HG03108 (cell line): ENCODE measurements around the gene KRTAP10-1.
"Not testable (repeated sequence)": the region's sequence is repeated elsewhere in the genome, so short reads cannot be mapped to it uniquely, and the experiment has no call there.

ENCODE experiments used
- ATAC-seq: cut with Tn5 transposase; IDR thresholded peaks from one replicate; pipeline ENCODE4 v1.9.1; 2021; ENCODE audit warnings: moderate library complexity; ENCODE audit not compliant: unreplicated experiment

The KRTAP10-1 gene

DNA sequence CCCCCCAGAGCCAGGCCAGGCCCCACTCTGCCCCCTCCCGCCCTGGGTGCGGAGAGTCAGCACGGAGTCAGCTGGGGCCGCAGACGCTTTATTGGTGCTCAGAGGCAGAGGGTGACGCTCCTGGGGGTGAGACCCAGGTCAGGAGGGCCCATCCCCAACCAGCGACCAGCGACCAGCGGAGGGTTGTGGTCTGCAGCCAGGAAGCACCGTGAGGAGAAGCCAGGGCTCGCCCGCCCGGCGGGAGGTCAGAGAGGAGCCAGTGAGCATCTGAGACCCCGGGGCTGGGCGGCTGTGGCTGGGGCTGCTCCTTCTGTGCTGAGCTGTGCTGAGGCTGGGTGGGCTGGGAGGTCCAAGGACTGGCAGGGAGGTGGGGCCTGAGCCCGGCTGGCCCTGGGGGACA is 10.3 kb upstream of the KRTAP10-1 start:
- ATAC-seq = not testable (repeated sequence)

DNA sequence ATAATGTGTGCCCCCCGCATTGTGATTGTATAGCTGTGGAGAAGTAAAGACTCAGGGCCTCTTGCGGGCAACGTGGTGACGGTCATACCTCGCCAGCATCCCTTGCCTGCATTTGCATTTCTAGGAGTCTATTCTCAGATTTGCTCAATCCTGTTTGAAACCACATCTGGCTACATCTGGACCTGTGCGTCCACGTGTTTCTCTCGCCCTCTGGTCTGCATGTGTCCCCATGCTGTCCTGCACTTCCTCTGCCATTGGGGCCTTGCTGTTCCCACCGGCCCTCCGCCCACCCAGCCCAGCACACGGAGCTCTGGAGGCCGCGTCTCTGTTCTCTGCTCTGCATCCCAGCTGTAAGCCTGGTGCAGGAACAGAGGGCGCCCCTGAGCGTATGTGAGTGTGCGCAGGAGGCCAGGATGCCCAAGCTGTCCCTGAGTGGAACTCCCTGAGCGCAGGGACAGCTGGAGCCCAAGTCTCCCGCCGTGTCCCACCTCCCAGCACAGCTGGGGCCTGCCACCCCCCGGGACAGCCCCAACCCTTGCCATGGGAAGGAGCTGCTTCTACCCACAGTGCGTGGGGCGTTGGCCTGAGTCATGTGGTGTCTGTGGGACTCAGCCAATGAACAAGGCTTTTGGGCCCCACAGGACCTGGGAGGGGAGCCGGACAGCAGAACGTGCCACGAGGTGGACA is 9.7 kb upstream of the KRTAP10-1 start:
- ATAC-seq = no peak

GRCh38 chr21:44548922-44549321 is 8.9 kb upstream of the KRTAP10-1 start:
- no peak for ATAC-seq

GRCh38 chr21:44548381-44548780 is 8.4 kb upstream of the KRTAP10-1 start:
- ATAC-seq = no peak

- ATAC-seq = no peak
Measured at GRCh38 chr21:44547656-44548331, 7.8 kb upstream of the KRTAP10-1 start.

DNA sequence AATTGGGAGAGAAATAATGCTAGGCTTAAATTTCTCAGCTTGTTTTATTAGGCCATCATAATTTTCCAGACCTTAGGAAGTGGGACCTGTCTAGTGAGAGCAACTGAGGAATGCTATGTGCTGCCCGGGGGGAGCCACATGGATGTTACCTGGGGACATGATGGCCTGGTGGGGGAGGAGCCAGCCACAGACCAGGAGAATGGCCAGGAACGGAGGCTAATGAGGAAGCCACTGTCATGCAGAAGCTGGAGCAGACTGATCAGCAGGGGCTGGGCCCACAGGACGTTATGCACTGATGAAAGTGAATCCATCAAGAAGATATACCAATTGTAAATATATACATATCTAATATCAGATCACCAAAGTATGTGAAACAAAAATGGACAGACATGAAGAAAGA is 4.6 kb upstream of the KRTAP10-1 start:
- ATAC-seq = no peak

DNA sequence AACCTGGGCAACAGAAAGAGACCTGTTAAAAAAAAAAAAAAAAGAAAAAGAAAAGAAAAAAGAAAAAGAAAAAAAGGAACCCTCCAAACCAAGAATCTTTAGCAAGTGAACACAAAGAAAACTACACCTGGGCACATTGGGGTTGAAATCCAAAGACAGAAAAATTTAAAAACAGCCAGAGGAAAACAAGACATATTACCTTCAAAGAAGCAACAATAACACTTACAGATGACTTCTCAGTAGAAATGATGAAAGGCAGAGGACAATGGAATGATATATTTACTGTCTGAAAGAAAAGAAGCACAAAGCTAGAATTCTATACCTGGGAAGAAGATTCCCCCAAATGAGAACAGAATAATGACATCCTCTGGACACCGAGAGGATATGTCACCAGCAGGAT is 2.7 kb upstream of the KRTAP10-1 start:
- ATAC-seq = no peak

DNA sequence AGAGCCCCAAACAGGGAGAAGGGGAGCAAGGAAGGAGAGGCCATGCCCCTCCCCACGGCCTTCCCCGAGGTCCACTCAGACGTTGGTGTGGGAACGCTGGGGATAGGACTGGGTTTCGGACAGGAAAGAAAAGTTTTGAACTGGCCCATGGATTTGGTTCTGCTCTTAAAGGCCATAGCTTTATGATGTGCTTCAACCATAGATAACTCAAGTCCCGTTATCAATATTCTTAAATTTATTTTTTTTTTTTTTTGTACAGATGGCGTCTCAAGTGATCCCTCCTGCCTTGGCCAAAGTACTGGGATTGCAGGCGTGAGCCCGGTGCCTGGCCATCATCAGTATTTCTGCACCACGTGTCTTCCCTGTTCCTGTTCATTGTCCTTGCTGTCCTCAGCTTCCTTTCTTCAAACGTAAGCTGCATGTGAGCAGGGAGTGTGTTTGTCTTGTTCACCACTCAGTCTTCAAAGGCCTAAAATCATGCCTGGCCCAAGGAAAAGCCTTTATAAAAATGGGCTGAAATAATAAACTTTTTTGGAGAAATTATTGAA is 820 bp upstream of the KRTAP10-1 start:
- no peak for ATAC-seq

- no peak for ATAC-seq
Measured at GRCh38 chr21:44539046-44539445, 949 bp downstream of the KRTAP10-1 start.

- no peak for ATAC-seq
Measured at GRCh38 chr21:44537930-44538911, 1.8 kb downstream of the KRTAP10-1 start.

- ATAC-seq = no peak
Measured at GRCh38 chr21:44535963-44536362, 4.0 kb downstream of the KRTAP10-1 start.

DNA sequence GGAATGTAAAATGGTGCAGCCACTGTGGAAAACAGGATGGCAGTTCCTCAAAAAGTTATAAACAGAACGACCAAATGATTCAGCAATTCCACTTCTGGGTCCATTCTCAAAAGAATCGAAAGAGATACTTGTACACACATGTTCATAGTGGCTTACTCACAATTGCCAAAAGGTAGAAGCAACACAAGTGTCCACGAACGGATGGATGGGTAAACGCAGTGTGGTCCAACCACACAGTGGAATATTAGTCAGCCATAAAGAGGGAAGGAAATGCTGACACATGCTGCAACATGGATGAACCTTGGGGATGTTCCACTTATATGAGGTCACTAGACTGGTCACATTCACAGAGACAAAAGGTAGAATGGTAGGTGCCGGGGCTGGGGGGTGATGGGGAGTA is 5.3 kb downstream of the KRTAP10-1 start:
- no peak for ATAC-seq

GRCh38 chr21:44533891-44534627 is 5.9 kb downstream of the KRTAP10-1 start:
- no peak for ATAC-seq

DNA sequence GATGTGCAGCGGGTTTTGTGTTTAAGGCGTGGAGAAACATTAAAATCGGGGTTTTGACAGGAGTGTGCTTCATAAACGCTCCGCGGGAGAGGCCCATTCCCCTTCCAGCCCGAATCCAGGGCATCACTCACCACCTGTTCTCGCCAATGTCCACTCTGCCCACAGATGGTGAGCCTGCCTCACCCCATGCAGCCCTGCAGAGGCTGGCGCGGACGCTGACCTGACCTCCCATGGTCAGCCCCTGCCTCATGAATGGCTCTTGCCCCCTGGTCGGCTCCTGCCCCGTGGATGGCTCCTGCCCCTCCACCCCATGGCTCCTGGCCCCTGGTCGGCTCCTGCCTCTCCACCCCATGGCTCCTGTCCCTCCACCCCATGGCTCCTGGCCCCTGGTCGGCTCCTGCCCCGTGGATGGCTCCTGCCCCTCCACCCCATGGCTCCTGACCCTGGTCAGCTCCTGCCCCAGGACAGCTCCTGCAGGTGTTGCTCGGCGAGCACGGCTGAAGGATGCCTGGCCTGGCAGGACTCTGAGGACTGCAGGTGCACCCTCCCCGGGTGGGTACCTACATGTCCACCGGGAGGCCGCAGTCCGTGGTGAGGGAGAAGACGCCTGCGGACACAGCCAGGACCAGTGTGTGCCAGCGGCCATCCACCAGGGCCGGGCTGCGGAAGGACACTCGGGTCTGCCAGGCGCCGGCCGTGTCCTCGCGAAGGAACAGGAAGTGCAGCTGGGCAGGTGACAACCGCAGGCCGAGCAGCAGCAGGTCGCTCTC is 6.7 kb downstream of the KRTAP10-1 start:
- ATAC-seq = no peak

DNA sequence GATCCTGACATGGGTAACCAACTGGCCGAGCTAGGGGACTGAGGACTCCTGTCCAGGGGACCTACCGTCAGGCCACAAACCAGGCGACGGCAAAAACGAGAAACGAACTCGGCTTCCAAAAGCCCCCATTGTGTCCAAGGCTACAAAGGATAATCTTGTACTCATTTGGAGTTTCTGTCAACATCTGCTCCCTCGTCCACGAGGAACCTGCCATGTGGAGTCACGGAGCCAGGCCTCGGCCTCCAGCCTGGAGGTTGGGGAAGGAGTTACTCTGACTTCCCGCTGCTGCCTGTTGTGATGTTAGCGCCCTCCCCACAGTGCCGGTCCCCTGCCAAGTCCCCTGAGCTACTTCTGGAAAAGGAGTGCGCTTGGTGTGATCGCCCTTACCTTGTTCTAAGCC is 7.3 kb downstream of the KRTAP10-1 start:
- ATAC-seq = no peak

DNA sequence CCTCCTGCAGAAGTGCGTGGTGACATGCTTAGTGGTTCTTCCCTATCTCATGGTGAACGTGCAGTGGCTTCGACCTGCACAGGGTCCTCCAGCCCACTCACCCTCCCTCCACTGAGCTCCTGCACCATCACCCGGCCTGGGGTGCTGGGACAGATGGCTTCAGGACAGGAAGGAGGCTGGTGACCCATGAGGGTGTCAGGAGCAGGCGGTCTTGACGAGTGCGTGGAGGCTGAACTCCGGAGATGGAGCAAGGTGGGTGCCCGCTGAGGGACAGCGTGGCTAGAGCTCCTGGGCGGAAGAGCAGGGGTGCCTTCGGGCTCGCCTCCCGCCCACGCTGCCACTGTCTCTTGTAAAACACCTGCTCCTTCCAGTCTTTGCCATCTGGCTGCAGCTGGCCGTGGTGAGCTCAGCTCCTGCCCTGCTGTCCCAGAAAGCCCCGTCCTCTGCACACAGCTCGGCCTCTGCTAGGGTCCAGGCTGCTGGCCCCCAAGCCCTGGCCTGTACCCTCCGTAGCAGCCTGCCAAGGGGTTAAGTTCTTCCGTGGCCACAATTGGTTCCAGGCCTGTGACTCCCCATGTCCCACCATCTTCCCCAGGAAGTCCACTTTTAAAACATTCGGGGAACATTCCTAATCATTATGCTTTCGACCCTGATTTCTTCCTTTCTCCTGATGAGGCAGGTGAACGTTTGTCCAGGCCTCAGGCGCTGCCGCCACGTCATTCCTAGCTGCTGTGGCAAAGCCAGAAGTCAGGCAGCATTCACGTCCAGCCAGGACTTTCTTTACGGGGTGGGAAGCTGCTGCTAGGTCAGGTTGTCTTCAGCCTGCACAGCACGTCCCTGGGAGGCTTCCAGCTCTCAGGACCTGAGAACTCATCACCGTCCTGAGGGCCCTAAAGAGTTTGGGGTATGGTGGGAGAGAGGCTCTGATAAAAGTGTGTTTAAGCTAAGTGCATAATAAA is 8.1 kb downstream of the KRTAP10-1 start:
- ATAC-seq = no peak

DNA sequence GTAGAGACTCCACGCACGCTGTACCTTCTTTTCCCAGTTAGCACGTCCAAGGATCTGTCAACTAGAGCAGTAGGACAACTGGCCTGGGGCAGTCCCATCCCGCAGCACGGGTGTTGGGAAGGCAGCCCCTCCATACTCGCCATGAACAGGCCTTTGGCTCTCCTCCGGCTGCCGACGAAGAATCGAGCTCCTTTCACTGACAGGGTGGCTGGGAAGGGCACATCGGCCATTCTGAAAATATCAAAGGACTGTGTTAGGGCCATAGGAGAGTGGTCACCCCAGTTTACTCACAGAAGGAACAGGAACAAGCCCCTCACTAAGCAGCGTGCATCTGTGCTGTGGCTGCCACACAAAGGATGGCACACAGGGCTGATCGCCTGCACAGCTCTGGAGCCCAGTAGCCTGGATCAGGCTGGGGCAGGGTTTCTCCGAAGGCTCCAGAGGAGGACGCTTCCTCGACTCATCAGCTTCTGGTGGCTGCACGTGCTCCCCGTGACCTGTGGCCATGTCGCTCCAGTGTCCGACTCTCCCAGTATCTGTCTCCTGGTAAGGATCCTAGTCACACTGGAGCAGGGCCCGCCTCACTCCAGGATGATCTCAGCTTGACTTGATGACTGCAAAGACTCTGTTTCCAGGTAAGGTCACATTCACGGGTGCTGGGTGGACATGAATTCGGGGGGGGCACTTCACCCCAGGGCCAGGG is 8.9 kb downstream of the KRTAP10-1 start:
- no peak for ATAC-seq
